AG04450 (cell line): ENCODE results near the gene GTF2A1. TPM values are rescaled to one million over a fixed set of nuclear protein-coding genes. Genes with fewer than 3 reads are reported as not detected.
"Not testable (repeated sequence)": the region's sequence is repeated elsewhere in the genome, so short reads cannot be mapped to it uniquely, and the experiment has no call there.

Source experiments
- CTCF ChIA-PET: fragments of 300-600, 350-600 bp; formaldehyde crosslinking; extraction: SDS; loops from one replicate; lab custom pipeline; 2022; ENCODE audit warnings: antibody characterized with exemption, inconsistent platforms; lab: Charles Lee
- POLR2A ChIA-PET: fragments of 350-600 bp; formaldehyde crosslinking; extraction: SDS; loops from one replicate; lab custom pipeline; 2021; ENCODE audit warnings: antibody characterized with exemption, inconsistent platforms; lab: Yijun Ruan, JAX
- DNase-seq: peaks from one replicate; pipeline ENCODE4 v3.0.0-alpha.2; 2011; ENCODE audit warnings: low read depth, low spot score
- H3K27ac ChIP-seq: one replicate; pipeline ENCODE4 v1.5.1; 2012; ENCODE audit warnings: low read depth, low read length, control low read depth
- H3K27me3 ChIP-seq: one replicate; pipeline ENCODE4 v1.6.0; 2012; ENCODE audit warnings: low read length; ENCODE audit not compliant: control insufficient read depth, insufficient read depth
- H3K4me3 ChIP-seq: 2 replicates; pipeline ENCODE4 v1.5.1; 2011; ENCODE audit warnings: mild to moderate bottlenecking, low read depth, low read length, control low read depth
- H3K9me3 ChIP-seq: 2 replicates; pipeline ENCODE4 v1.5.1; 2012; ENCODE audit warnings: low read length; ENCODE audit not compliant: control insufficient read depth, insufficient read depth
- polyA plus RNA-seq: library from polyadenylated mRNA; depleted of rRNA; stranded (reverse); fragments of >200 nt; gene quantifications from 2 replicates; pipeline ENCODE4 v1.2.3, GENCODE V29; 2011
- TF ChIP-seq, protein P1 (sequence below): IDR thresholded peaks from 2 replicates; pipeline ENCODE4 v1.5.1; 2011; ENCODE audit warnings: low read depth, low read length, control low read depth, inconsistent platforms

Gene GTF2A1
- polyA plus RNA-seq, 1 experiment: 22.9 TPM

DNA sequence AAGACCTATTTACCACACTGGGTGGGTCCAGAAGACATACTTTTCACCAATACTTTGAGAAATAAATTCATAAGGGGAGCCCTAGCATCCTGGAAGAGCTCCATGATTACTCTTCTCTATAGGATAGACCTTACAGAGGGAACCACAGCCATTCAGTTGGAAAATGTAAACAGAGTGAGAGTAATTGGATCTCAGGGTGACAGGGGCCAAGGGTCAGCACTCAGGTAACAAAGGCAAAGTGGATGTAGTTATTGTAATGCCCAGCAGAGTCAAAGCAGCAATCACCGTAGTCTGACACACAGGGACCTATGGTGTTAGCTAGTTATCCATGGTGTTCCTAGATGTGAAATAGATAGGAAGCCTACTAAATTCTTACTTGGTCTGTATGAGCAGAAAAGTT is 10.8 kb upstream of the GTF2A1 start:
- ChIA-PET POLR2A (no interaction called here), CTCF (no interaction called here)
- DNase-seq: no peak
- Histone ChIP-seq H3K9me3 (peaks cover 7% of the 10 kb centered on the region; the same call in 1 of the 2 replicates), H3K27ac (no peak overlapping the region), H3K4me3 (no peak overlapping the region), H3K27me3 (peaks cover 2% of the 10 kb centered on the region)
- TF ChIP-seq, protein P1, sequence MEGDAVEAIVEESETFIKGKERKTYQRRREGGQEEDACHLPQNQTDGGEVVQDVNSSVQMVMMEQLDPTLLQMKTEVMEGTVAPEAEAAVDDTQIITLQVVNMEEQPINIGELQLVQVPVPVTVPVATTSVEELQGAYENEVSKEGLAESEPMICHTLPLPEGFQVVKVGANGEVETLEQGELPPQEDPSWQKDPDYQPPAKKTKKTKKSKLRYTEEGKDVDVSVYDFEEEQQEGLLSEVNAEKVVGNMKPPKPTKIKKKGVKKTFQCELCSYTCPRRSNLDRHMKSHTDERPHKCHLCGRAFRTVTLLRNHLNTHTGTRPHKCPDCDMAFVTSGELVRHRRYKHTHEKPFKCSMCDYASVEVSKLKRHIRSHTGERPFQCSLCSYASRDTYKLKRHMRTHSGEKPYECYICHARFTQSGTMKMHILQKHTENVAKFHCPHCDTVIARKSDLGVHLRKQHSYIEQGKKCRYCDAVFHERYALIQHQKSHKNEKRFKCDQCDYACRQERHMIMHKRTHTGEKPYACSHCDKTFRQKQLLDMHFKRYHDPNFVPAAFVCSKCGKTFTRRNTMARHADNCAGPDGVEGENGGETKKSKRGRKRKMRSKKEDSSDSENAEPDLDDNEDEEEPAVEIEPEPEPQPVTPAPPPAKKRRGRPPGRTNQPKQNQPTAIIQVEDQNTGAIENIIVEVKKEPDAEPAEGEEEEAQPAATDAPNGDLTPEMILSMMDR: no peak

DNA sequence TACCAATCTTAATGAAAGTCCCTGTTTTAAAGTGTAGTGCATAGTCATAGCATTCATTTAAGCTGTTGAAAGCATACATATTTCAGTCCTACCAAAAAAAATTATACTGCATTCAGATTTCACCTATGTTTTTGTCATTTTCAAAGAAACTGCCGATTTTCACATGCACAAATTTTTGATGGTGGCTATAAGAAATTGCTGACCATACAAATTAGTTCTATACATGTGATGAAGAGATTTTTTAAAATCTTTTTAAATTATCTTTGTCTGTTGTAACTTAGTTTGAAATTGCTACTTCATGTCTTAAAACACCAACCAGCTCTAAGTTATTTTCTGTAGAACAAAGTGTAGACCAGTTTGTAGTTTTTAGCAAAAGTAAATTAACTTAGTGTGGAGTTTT is 3.5 kb upstream of the GTF2A1 start:
- CTCF ChIA-PET: interaction anchor here (1.2 kb wide), 1 partner anchor 228 kb away, joined by 13 read pairs; no protein-coding TSS in a partner anchor
- no peak for DNase-seq
- POLR2A ChIA-PET: no interaction called here
- Histone ChIP-seq H3K27me3 (no peaks in the 10 kb centered on the region), H3K27ac (no peak overlapping the region), H3K4me3 (no peak overlapping the region), H3K9me3 (no peaks in the 10 kb centered on the region)
- TF ChIP-seq, protein P1: no peak

- H3K4me3 ChIP-seq, POLR2A ChIA-PET, DNase-seq, H3K27me3 ChIP-seq, H3K9me3 ChIP-seq, H3K27ac ChIP-seq: not testable (repeated sequence)
- CTCF ChIA-PET: interaction anchor here (0.8 to 1.2 kb wide), 2 partner anchors 228 to 240 kb away, joined by 7 to 13 read pairs; no protein-coding TSS in a partner anchor
Observed at GRCh38 chr14:81223788-81224187, 3.0 kb upstream of the GTF2A1 start.

- DNase-seq: no peak
- Histone ChIP-seq H3K4me3 (no peak overlapping the region), H3K9me3 (no peaks in the 10 kb centered on the region), H3K27me3 (no peaks in the 10 kb centered on the region), H3K27ac (no peak overlapping the region)
- ChIA-PET POLR2A (no interaction called here), CTCF (no interaction called here)
- TF ChIP-seq, protein P1: no peak
Observed at GRCh38 chr14:81222691-81223090, 1.9 kb upstream of the GTF2A1 start.

DNA sequence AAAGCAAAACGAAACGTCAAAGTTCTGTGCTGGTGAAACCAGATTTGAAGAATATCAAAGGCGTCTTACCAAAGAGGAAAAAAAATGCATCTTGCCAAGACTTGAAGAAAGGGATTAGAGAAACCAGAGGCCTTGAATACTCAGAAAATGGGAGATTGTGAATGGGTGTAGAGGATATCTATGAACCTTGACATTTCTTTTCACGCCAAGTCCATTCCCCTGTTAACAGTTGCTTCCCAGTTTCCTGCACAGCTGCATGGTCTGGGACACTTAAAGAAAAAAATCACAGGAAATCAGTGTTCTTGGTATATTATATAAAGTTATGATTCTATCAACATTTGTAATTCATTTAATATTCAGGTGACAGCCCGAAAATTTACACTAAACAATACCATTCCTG is 1.4 kb upstream of the GTF2A1 start:
- no peak for DNase-seq
- POLR2A ChIA-PET: interaction anchor here (1.8 kb wide), 1 partner anchor 311 kb away, joined by 15 read pairs; the partner anchor contains the start of gene SEL1L
- TF ChIP-seq, protein P1: no peak
- H3K9me3 ChIP-seq: no peaks in the 10 kb centered on the region
- H3K27ac ChIP-seq: no peak overlapping the region
- CTCF ChIA-PET: no interaction called here
- H3K27me3 ChIP-seq: no peaks in the 10 kb centered on the region
- no peak overlapping the region for H3K4me3 ChIP-seq
